ENCODE measurements around the gene DIS3L. TPM values are rescaled to one million over a fixed set of nuclear protein-coding genes. Genes with fewer than 3 reads are reported as not detected.

The DIS3L gene
- total RNA-seq, 2 donors from 2014 or later: 17.2 to 19.9 TPM

DNA sequence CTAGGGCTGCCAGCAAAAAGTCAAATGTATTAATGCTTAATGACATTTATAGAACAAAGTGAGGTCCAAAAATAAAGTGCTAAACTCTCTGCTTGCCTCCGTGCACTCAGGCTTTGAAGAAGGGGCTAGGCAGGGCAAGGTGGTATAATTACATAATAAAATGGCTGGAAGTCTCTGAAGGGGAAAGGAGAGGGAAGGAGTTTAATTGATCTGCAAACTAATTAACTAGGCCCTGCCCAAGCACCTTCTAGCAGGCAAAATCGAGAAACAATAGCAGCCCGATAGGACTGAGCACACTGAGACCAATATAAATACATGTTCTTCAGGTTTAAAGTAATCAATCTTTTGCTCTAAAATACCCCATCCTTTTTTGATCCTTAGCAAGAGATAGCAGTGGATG, 13.0 kb downstream of the DIS3L start:
- TF ChIP-seq, protein P1, sequence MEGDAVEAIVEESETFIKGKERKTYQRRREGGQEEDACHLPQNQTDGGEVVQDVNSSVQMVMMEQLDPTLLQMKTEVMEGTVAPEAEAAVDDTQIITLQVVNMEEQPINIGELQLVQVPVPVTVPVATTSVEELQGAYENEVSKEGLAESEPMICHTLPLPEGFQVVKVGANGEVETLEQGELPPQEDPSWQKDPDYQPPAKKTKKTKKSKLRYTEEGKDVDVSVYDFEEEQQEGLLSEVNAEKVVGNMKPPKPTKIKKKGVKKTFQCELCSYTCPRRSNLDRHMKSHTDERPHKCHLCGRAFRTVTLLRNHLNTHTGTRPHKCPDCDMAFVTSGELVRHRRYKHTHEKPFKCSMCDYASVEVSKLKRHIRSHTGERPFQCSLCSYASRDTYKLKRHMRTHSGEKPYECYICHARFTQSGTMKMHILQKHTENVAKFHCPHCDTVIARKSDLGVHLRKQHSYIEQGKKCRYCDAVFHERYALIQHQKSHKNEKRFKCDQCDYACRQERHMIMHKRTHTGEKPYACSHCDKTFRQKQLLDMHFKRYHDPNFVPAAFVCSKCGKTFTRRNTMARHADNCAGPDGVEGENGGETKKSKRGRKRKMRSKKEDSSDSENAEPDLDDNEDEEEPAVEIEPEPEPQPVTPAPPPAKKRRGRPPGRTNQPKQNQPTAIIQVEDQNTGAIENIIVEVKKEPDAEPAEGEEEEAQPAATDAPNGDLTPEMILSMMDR (IDR thresholded peaks at IDR 0.05): no peak
- no peaks in the 10 kb centered on the region for H3K36me3 ChIP-seq
- no peak overlapping the region for H3K27ac ChIP-seq
- no peak for DNase-seq
- no peaks in the 10 kb centered on the region for H3K27me3 ChIP-seq
- intact Hi-C loops (cut with DNase I): loop anchor here (10.0 kb wide), 1 partner anchor 188 kb away; the partner anchor contains the start of gene SNAPC5
- H3K4me1 ChIP-seq: no peaks in the 10 kb centered on the region
- no peaks in the 10 kb centered on the region for H3K9me3 ChIP-seq
- no peak overlapping the region for H3K4me3 ChIP-seq
- H3K9ac ChIP-seq (ENCODE audit: low read depth in 2 of 2, low read length in 2 of 2): no peak overlapping the region

DNA sequence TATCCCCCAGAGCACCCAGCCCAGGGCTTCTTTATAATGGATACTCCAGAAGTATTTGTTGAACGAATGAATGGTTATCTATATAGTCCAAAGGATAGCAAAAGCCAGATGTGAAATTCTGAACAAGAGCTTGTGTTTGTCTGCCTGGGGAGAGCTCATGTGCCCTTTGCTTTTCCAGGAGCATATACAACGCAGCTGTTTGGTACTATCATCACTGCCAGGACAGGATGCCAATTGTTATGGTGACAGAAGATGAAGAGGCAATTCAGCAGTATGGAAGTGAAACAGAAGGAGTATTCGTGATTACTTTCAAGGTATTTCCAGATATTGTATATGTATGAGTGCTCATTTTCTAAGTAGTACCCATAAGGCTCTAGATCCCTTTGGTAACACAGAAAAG, 15.2 kb downstream of the DIS3L start:
- no peak overlapping the region for H3K27ac ChIP-seq
- H3K9me3 ChIP-seq: no peaks in the 10 kb centered on the region
- DNase-seq: no peak
- no peak overlapping the region for H3K9ac ChIP-seq (ENCODE audit: low read depth in 2 of 2, low read length in 2 of 2)
- H3K4me3 ChIP-seq: no peak overlapping the region
- TF ChIP-seq, protein P1 (IDR thresholded peaks at IDR 0.05): no peak
- H3K4me1 ChIP-seq: no peaks in the 10 kb centered on the region
- intact Hi-C loops (cut with DNase I): loop anchor here (10.0 kb wide), 1 partner anchor 186 kb away; the partner anchor contains the start of gene SNAPC5
- no peaks in the 10 kb centered on the region for H3K36me3 ChIP-seq
- H3K27me3 ChIP-seq: no peaks in the 10 kb centered on the region

DNA sequence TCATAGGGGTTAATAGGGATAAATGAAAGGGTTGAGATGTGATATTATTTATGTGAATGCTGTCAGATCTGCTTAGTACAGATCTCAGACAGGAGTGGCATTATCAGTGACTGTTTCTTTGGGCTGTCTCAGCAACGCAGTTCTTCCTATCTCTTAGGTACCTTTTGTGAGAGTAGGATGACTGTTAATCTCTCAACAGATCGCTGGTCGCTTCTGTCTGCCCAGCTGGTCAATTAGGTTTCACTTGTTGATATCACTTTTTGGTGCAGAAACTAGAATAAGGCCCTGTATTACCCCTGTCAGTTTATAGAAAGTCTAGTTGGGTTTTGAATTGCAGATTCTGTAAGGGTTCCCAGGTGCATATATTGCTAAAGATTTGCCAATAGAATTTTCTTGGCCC, 16.5 kb downstream of the DIS3L start:
- TF ChIP-seq, protein P1 (IDR thresholded peaks at IDR 0.05): no peak
- Histone ChIP-seq H3K9me3 (no peaks in the 10 kb centered on the region), H3K4me3 (no peak overlapping the region), H3K36me3 (no peaks in the 10 kb centered on the region), H3K27ac (no peak overlapping the region), H3K27me3 (no peaks in the 10 kb centered on the region), H3K9ac (ENCODE audit: low read depth in 2 of 2, low read length in 2 of 2) (no peak overlapping the region), H3K4me1 (no peaks in the 10 kb centered on the region)
- no peak for DNase-seq
- intact Hi-C loops (cut with DNase I): loop anchor here (10.0 kb wide), 1 partner anchor 185 kb away; the partner anchor contains the start of gene SNAPC5

DNA sequence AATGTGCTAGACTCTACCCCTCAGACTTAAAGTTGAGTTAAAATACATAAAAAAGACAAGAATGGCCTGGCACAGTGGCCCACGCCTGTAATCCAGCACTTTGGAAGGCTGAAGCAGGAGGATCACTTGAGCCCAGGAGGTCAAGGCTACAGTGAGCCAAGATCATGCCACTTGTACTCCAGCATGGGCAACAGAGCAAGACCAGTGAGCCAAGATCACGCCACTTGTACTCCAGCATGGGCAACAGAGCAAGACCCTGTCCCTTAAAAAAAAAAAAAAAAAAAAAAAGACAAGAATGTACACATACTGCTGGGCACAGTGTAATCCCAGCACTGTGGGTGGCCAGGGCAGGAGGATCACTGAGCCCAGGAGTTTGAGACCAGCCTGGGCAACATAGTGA, 17.4 kb downstream of the DIS3L start:
- Histone ChIP-seq H3K36me3 (no peaks in the 10 kb centered on the region), H3K4me3 (no peak overlapping the region), H3K9ac (ENCODE audit: low read depth in 2 of 2, low read length in 2 of 2) (no peak overlapping the region), H3K9me3 (no peaks in the 10 kb centered on the region), H3K27me3 (no peaks in the 10 kb centered on the region), H3K27ac (no peak overlapping the region), H3K4me1 (no peaks in the 10 kb centered on the region)
- no peak for DNase-seq
- intact Hi-C loops (cut with DNase I): no loop called here
- TF ChIP-seq, protein P1 (IDR thresholded peaks at IDR 0.05): no peak

DNA sequence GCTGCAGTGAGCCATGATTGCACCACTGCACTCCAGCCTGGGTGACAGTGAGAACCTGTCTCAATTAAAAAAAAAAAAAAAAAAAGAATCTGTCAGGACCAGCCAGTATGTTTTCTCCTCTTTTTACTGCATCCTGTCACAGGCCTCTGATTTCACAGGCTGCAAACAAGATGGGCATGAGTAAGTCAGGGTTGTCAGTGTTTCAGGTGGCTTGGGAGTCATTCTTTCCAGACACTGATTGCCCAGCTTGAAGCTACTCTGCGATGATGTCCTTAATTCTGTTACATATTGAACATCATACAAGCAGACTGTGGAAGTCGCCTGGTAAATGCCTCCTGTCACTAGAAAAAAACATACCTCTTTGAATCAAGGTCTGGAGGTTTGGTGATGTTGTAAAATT, 18.8 kb downstream of the DIS3L start:
- no peak for DNase-seq
- no peak overlapping the region for H3K4me3 ChIP-seq
- H3K9me3 ChIP-seq: no peaks in the 10 kb centered on the region
- TF ChIP-seq, protein P1 (IDR thresholded peaks at IDR 0.05): no peak
- no peaks in the 10 kb centered on the region for H3K27me3 ChIP-seq
- H3K9ac ChIP-seq (ENCODE audit: low read depth in 2 of 2, low read length in 2 of 2): no peak overlapping the region
- intact Hi-C loops (cut with DNase I): no loop called here
- H3K36me3 ChIP-seq: no peaks in the 10 kb centered on the region
- H3K27ac ChIP-seq: no peak overlapping the region
- no peaks in the 10 kb centered on the region for H3K4me1 ChIP-seq
